Iris pigment epithelial cell (primary cell): ENCODE measurements around the gene MYO18B.
"Not testable (repeated sequence)": the region's sequence is repeated elsewhere in the genome, so short reads cannot be mapped to it uniquely, and the experiment has no call there.

Experiments used
- DNase-seq: peaks from one replicate; pipeline ENCODE4 v3.0.0-alpha.2; 2011; ENCODE audit warnings: low read depth

The MYO18B gene

DNA sequence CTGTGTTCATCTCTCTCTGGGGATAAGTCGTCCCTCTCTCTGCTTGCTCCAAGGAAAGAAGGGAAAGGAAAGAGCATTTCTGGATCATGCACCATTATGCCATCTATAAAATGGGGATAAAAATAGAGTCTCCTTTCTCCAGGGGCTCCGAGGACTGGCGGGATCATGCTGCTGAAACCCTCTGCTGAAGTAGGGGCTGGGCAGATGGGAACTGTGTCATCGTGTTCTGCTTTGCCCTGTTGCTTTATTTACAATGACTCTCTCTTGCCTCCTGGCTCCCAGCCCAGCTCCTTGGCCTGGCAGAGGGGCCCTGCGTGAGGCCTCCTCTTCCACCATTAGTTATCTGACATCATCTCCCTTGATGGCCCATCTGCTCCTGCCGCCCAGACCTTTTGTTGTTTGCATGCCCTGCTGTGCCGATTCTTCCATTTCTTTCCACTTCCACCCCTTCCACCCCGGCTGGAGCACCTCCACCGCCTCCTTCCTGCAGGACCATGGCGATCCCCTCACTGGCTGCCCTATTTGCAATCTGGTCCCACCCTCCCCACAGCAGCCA lies 200.9 kb downstream of the MYO18B start:
- DNase-seq, result no peak

DNA sequence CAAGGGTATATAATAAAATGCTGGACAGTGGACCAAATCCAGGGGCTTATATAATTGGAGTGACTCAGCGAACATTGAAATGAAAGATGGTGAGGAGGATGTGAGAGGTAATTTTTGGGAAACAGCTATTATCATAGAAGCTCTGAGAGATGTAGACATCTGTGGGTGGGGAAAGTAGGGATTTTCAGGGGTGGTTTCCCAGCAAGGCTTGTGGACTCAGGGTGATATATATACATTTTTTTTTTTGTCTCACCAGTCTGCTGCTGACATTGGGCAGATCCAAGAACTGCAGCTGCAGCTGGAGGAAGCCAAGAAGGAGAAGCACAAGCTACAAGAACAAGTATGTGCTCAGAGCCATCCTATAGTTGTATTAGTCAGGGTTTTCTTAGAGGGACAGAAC lies 208.1 kb downstream of the MYO18B start:
- no peak for DNase-seq

DNA sequence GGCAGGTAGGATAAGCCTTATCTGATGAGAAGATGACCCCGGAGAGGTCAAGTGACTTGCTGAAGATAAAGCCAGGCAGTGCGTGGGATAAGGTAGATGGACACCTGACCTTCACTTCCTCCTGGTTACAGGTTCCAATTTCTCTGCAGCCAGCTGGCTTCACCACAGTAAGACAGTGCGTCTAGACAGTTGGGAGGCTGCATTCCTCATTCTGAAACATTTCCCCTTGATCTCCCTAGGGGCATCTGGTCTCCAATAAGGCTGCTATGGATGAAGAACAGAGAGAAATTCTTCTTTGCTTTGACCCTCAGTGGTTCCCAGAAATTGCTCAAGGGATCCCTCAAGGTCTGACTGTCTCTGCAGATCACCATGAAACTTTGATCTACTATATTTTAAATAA lies 211.3 kb downstream of the MYO18B start:
- no peak for DNase-seq

DNA sequence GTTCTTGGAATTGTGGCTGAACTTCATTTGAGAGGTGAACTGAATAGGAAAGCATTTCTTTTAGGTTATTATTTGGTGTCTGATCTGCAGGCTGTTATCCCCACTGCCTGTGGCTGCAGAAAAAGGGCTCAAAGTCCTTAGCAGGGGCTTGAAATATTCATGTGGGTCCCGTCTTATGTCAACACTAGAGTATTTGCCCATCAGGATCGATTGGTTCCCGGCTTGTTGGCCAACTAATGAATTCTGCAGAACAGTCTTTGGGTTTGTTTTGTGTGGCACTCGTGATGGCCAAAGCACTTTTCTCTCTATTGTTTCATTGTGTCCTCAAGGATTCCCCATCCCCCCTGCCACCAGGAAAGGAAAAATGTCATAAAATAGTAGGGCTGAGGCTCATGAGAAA lies 211.9 kb downstream of the MYO18B start:
- no peak for DNase-seq

DNA sequence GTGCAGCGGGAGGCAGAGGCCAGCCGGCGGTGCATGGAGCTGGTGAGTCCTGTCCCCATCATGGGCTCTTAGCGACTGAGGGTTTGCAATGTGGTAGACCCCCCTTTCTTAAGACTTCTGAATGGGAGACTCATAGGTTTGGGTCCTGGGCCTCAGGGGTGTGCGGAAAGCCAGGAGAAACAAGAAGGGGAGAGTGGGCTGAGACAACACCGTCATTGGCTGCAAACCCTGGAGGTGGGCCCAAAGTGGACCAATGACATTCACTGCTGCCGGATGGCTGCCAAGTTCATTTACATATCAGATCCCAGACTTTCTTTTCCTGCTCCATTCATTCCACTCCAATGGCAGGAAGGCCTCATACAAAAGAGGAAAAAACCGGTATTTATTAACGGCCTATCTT lies 213.3 kb downstream of the MYO18B start:
- no peak for DNase-seq

DNA sequence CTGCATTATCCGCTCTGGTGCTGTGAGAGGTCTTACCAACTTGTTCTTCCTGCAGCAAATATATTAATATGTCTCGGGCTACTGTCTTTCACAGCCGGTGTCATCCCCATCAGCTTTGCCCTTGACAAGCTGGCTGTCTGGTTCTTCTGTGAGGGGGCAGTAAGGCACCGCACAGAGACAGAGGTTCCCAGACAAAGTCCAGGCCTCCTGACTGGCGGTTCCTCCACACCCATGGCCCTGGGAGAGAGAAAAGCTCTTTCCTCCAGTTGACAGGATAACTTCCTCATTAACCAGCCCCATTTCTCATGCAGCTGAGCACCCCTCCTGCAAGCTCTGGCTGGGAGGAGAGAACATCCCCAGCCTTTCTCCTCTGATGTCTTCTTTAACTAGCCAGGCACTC lies 214.8 kb downstream of the MYO18B start:
- DNase-seq, result no peak

DNA sequence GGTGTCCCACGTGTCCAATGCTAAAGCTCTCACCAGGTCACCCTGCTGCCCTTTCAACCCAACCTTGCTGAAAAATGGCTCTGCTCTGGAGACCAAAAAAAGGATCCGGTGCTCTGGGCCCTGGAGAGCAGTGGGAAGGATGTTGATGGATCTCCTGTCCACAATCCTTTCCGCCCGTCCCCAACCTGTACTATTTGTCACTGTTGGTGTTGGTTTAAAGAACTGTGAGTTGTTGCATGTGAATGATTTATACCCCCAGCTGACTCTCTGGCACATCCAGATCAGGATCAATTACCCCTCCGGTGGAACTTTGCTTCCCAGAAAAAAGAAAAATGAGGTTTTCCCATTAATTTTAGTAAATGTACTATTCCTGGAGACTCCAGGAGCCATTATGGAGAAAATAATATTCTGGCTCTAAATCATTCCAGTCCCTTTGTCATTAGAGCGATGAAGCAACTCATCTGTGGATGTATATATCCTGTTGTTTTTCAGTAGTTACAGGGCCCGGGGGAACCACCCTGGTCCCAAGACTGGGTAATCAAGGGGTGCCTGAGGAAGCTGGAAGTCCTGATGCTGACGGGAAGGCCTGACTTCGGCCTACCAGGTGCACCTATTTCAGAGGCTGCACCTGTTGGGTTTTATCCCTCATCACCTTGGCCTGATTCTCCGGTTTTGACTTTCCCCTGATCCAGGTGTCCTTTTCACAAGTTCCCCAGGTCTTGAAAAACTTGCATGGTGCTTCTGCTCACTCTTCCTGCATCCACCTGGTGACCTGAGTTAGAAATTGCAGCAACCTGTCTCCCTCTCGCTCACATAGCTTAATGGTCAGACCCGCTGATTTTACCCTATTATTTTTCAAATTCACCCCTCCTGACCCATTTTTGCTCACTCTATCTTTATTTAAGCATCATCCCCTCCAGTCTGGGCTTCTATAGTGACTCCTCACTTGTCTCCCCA lies 218.1 kb downstream of the MYO18B start:
- no peak for DNase-seq

DNA sequence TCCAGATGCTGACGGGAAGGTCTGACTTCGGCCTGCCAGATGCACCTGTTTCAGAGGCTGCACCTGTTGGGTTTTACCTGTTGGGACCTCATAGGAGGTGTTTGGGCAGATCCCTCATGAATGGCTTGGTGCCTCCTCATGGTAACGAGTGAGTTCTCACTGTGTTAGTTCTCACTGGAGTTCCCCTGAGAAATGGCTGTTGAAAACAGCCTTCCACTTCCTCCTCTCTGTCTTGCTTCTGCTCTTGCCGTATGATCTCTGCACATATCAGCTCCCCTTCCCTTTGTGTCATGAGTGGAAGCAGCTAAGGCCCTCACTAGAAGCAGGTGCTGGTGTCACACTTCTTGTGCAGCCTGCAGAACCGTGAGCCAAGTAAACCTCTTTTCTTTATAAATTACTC lies 219.7 kb downstream of the MYO18B start:
- DNase-seq, result no peak

DNA sequence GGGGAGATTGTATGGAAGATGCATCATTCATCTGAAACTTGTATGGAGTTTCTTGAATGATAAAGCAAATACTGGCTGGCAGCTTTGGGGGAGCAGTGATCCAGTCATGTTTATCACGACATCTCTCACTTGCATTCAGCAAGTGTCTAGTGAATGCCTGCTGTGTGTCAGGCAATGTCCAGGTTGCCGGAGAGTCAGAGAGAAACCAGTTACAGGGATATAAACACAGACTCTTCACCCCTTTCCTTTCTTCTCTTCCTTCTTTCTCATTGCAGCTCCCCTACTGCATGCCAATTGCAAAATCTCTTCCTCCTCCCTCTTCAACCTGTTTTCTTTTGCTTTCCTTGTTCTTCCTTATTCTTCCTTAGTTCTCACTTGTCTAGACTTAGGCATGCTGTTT lies 220.7 kb downstream of the MYO18B start:
- no peak for DNase-seq

DNA sequence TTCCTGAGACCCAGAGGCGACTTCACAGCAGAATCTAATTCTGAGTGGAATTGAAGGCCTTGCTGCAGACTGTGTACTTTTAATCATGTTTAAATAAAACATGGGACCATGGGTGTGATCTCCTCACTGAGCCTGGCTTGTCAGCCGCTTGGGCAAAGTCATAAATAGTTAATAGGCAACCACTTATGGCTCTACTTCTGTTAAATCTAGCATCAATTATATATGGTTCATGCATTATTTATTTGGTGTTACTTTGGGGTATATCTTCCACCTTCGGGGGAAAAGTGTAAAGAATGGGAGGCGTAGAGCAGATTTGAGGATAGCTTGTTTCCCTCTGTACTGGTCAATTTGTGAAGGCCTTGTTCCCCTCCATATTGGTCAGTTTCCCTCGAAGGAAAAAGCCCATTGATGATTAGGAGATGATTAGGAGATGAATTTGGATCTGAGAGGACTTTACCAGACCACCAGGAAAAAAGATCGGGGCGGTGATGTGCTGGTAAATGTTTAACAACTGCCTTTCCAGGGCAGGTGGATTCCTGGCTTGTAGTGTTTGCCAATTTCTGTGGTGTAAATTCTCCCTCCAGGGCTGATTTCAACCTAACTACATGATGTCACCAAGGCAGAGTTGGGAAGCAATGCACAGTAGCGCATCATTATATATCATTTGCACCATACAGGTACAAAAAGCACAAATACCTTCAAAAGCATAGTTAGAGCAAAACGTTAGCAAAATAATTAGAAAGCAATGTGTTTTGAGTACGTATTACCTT lies 223.2 kb downstream of the MYO18B start:
- DNase-seq, result no peak

DNA sequence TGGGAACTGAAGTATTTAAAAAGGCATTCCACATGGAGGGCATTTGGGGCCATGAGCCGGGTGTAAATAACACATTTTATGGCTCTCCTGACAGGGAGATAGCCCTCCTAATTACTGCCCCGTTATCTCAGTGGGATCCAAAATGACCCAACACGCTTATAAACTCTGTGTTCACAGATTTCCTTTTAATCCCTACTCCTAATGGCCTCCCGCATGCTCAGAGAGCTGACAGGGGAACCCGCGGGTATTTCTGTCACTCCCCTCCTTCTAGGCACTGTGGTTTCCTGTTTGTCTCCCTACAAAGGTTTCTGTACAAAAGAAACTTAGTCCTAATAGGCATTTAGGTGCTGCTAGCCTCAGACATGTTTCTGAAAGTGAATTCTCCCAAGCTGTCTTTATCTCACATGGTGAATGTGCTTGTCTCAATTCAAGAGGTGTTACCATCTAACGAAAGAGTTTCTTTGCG lies 224.5 kb downstream of the MYO18B start:
- DNase-seq, result no peak

DNA sequence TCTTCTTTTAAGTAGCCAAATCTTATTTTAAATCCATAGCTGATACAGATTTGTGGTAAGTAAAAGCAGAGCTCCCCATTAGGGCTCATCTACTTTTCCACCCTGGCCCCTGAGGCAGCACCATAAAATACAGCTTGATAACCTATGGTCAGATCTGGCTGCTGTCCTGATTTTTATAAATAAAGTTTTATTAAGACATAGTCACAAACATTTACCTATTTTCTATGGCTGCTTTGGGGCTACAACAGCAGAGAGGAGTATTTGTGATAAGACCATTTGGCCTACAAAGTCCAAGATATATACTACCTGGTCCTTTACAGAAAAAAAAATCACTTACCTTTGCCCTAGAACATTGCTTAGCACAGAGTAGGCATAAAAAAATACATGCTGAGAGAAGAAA lies 227.3 kb downstream of the MYO18B start:
- no peak for DNase-seq

DNA sequence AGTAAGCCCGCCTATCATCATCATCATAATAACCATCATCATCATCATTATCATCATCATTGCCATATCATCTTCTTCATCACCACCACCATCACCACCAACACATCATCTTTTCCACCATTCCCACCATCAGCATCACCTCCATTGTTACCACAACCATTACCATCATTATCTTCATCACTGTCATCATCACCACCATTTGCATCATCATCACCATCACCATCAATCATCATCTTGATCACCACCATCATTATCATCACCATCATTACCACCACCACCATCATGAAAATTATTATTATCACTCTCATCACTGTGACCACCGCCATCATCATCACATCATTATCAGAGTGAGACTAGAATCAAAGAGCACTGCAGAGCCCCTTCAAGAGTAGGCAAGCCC lies 227.9 kb downstream of the MYO18B start:
- DNase-seq, result no peak

DNA sequence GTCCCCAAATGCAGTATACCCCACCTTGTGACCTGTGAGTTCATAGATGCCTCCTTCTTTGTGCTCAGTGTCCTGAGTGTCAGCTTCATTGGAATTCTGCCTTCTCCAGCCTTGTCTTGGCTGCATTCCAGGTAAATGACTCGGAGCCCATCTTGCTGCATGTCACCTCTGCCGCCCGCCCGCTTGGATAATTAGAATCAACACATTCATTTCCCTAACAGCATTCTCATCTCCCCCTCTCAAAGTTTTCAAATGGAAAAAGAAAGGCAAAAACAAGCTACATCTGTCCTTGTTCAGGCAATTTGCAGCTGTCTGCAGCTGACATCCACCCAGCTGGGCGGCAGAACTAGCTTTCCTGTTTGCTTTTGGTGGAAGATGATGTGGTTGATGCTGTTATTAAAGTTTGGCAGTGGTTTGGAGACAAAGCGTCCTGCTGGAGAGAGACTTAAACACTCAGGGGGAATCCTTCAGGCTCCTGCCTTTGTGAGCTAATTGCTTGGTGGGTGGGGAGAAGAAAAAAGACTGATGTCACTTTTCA lies 228.5 kb downstream of the MYO18B start:
- DNase-seq, result no peak

DNA sequence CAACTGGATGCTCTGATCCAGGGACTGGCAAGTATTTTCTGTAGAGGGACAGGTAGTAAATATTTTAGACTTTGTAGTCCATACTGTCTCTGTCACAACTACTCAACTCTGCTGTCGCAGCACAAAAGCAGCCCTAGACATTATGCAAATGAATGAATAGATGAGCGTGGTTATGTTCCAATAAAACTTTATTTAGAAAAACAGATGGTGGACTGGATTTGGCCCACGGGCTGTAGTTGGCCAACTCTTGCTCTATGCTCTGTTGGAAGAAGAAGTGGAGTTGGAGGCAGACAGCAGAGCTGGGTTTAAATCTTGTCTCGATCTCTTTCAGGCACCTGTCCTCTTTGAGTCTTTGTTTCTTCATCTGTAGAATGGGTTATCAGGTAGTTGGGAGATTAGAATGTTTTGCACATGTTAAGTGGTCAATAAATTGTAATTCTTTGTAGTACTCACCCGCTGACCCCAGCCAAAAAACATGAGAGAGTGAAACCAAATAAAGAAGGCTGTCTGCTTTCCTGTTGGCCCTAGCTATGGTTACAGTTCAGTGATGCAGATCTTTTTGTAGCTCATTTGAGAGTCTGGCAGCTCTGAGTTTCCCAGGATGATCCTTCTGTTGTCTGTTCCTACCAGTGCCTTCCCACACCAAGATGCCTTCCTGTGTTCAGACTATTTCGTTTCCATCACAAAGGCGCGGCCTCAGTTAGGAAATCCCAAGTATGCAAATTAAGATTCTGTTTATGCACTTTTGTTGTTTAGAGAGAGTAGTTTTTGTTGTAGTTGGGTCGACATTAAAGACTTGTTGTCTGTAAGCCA lies 229.2 kb downstream of the MYO18B start:
- DNase-seq, result no peak

DNA sequence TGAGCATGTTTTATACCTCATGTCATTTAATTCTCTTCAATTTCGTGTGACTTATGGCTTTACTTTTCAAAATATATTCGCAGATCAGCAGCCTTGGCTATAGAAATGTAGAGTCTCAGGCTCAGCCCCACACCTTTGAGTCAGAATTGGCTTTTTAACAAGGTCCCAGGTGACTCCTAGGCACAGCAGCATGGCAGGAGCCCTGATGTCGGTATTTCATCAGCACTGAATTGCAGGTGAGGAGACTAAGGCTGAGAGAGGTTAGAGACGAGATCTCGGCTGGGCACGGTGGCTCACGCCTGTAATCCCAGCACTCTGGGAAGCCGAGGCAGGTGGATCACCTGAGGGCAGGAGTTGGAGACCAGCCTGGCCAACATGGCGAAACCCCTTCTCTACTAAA lies 230.4 kb downstream of the MYO18B start:
- no peak for DNase-seq

DNA sequence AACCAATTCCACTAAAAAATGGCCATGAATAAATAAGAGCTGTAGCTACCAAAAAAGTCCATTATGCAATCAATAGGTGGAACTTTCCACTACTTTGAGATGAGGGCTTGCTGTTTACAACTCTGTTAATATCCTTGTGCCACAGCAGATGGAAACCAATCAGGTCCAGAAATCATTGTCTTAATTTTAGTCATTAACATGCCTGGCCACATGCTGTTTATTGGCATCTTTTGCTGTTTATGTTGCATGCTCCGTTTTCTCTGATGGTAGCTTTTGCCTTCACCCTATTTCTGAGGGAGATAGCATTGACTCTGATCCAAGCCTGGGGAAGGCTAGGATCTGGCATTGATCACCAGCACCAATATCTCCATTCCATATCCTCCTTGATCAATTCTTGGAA lies 234.4 kb downstream of the MYO18B start:
- DNase-seq, result no peak

DNA sequence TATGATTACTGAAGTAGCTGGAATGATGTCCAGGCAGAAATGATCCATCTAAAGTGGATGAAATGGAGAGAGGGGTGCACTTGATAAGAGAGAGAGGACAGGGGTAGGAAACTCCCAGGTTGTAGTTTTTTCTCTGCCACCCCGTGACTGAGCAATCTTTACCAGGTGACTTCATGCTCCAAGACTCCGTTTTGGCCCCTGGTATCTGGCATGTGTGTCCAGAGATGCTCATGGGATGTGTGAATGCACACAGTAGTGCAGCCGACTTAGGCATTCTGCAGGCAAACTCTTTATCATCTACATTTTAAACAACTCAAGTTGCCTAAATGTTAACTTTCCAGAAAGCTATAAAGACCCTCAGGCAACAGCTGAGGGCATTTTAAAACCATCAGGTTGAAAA lies 238.0 kb downstream of the MYO18B start:
- no peak for DNase-seq

DNA sequence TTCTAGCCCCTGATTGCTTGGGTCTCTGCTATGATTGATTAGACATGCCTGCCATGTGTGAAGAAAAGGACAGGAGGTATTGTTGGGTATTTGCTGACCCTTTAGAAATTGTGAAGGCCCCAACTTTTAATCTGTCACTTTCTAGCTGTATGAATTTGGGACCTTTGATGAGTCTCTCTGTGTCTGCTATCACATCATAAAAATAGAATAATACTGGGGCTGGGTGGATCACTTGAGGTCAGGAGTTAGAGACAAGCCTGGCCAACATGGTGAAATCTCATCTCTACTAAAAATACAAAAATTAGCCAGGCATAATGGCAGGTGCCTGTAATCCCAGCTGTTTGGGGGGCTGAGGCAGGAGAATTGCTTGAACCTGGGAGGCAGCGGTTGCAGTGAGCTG lies 242.9 kb downstream of the MYO18B start:
- not testable (repeated sequence) for DNase-seq

DNA sequence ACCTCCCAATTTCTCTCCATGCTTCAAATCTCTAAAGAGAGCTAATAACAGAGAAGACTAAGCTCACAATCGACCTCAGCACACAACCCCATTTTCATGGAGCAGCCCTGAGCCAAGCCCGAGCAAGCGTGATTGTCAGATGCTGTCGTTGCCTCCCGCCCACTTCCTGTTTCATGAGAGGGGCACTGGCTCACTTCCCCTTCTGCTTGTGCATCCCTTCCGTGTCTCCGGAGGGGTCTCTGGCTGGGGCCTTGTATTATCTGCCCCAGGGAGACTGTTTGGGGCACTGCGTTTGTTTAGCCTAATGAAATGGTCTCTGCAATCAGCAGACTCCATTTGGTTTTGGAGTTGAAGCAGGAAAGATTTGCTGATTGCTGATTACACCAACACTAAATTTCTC lies 246.0 kb downstream of the MYO18B start:
- no peak for DNase-seq

DNA sequence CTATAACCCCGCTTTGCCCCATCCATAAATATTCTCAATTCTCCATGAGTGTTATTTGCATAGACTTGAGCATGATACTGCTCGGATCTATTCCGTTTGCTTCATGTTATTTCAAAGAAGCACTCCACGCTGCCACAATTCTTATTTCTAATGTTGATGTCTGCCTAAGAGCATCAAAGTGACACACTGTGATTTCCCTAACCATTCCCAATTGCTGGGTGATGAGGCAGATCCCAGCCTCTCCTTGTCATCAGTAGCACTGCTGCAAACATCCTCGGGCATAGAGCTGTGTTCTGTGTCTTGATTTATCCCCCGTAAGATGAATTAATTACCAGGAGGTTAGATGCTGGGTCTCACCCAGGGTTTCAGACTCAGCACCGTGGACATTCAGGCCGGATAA lies 249.0 kb downstream of the MYO18B start:
- no peak for DNase-seq

DNA sequence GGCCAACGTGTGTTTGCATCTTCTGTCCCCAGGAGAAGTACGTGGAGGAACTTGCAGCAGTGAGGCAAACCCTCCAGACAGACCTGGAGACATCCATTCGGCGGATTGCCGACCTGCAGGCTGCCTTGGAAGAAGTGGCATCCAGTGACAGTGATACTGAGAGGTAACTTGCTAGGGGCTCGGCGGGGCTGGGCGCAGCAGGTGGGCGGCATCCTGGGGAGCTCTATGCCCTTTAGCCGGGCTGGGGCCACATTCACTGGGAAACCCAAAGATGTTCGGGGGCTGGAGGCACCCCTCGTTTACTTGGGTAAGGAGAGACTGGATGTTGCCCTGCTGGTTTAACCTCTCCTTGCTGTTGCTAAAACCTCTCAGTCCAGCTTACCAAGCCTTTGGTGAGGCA lies 250.3 kb downstream of the MYO18B start:
- DNase-seq, result no peak
